Measurements from ENCODE around the gene NXN. TPM values are rescaled to one million over a fixed set of nuclear protein-coding genes. Genes with fewer than 3 reads are reported as not detected.

Gene NXN
- total and polyA plus RNA-seq, 2 donors (not counting 1 experiment from before 2014, with no cell fraction given), result 0.04 to 0.17 TPM

GRCh38 chr17:968812-969730, 10.5 kb downstream of the NXN start:
- CTCF ChIA-PET, result no interaction called here

More at GRCh38 chr17:968812-969730, 10.5 kb downstream of the NXN start:
- no peaks in the 10 kb centered on the region for H3K9me3 ChIP-seq (ENCODE audit: control extremely low read depth in 1 of 3, control insufficient read depth in 2 of 3, insufficient read depth in 1 of 3, low read length in 2 of 3)
- H3K27ac Mint-ChIP-seq, result no peak overlapping the region
- no peaks in the 10 kb centered on the region for H3K4me1 ChIP-seq (ENCODE audit: control insufficient read depth in 2 of 2, insufficient read depth in 2 of 2, low read length in 2 of 2)
- no peaks in the 10 kb centered on the region for H4K20me1 ChIP-seq (ENCODE audit: control insufficient read depth, insufficient read depth, low read length, poor library complexity, severe bottlenecking)
- POLR2A ChIA-PET, result no interaction called here
- no peaks in the 10 kb centered on the region for H3K36me3 ChIP-seq (replicated peaks in 1 of 2; ENCODE audit: control extremely low read depth in 1 of 2, control insufficient read depth in 1 of 2, extremely low read depth in 1 of 2, insufficient read depth in 2 of 2, low read length in 1 of 2)
- no peak overlapping the region for H3K4me3 Mint-ChIP-seq
- H3K27me3 Mint-ChIP-seq, result peaks cover 39% of the 10 kb centered on the region
- H3K4me3 ChIP-seq (ENCODE audit: control extremely low read depth in 1 of 5, extremely low read depth in 1 of 5, insufficient read depth in 1 of 5, low read depth in 2 of 5, low read length in 4 of 5), result no peak overlapping the region
- H3K4me2 ChIP-seq (replicated peaks; ENCODE audit: low read depth, low read length, poor library complexity, severe bottlenecking), result no peak overlapping the region
- WGBS (ENCODE audit: insufficient coverage), result 94% methylated on average over 20 of the region's 24 CpGs
- no peak overlapping the region for H3K9ac ChIP-seq (ENCODE audit: low read length)
- H2AFZ ChIP-seq (ENCODE audit: insufficient read depth, low read depth, low read length, poor library complexity, severe bottlenecking), result no peak overlapping the region
- no peaks in the 10 kb centered on the region for H3K9me3 Mint-ChIP-seq (ENCODE audit: insufficient read depth)
- H3K79me2 ChIP-seq (ENCODE audit: control insufficient read depth, insufficient read depth, low read length), result no peaks in the 10 kb centered on the region
- no peak for DNase-seq
- no peak overlapping the region for H3K27ac ChIP-seq (ENCODE audit: low read length in 2 of 2)
- H3K27me3 ChIP-seq (replicated peaks in 1 of 4; ENCODE audit: control extremely low read depth in 1 of 4, control insufficient read depth in 3 of 4, insufficient read depth in 4 of 4, low read length in 3 of 4), result peaks cover 0 to 6% (median 0%) of the 10 kb centered on the region in 4 experiments
- TF ChIP-seq EZH2 (IDR thresholded peaks at IDR 0.05; ENCODE audit: borderline replicate concordance, insufficient read depth, low read depth, low read length, poor library complexity, severe bottlenecking) (no peak), CTCF (IDR thresholded peaks at IDR 0.05) (no peak)
- intact Hi-C loops (cut with micrococcal nuclease), result no loop called here
- no peaks in the 10 kb centered on the region for H3K4me1 Mint-ChIP-seq
- ATAC-seq (ENCODE audit: low read depth), result no peak

All from B cell (primary cell).